Occipital lobe (tissue), 2 donors: ENCODE measurements around the gene TEX28. TPM values are rescaled to one million over a fixed set of nuclear protein-coding genes. Genes with fewer than 3 reads are reported as not detected.
"Not testable (repeated sequence)": the region's sequence is repeated elsewhere in the genome, so short reads cannot be mapped to it uniquely, and the experiment has no call there.

Source experiments
- DNase-seq: peaks from one replicate; lab custom pipeline; 2025; lab: John Stamatoyannopoulos, UW
- total RNA-seq: library from RNA; depleted of rRNA; stranded (reverse); fragments of >200 nt; gene quantifications from one replicate; pipeline ENCODE4 v1.2.3, GENCODE V29; 2014

TEX28 gene
- total RNA-seq = not detected

GRCh38 chrX:154294791-154295574, at the start of gene TEX28:
Gene TEX28, minus strand, starts transcription at chrX:154295124. Its CDS starts 3,007 bp downstream, at chrX:154292117.
- DNase-seq = no peak

GRCh38 chrX:154343620-154344019, 48.7 kb upstream of the TEX28 start:
- DNase-seq = not testable (repeated sequence)

GRCh38 chrX:154343063-154343462, 48.1 kb upstream of the TEX28 start:
- not testable (repeated sequence) for DNase-seq

- DNase-seq = not testable (repeated sequence)
Observed at GRCh38 chrX:154341399-154342298, 46.7 kb upstream of the TEX28 start.

GRCh38 chrX:154334496-154334895, 39.6 kb upstream of the TEX28 start:
- no peak for DNase-seq

GRCh38 chrX:154333837-154334271, 38.9 kb upstream of the TEX28 start:
- DNase-seq = no peak

GRCh38 chrX:154333116-154333515, 38.2 kb upstream of the TEX28 start:
- DNase-seq = no peak

- no peak for DNase-seq
Observed at GRCh38 chrX:154332561-154332960, 37.6 kb upstream of the TEX28 start.

- DNase-seq = no peak
Observed at GRCh38 chrX:154329294-154329693, 34.4 kb upstream of the TEX28 start.

GRCh38 chrX:154328646-154329045, 33.7 kb upstream of the TEX28 start:
- DNase-seq = no peak

- no peak for DNase-seq
Observed at GRCh38 chrX:154327038-154327820, 32.3 kb upstream of the TEX28 start.

GRCh38 chrX:154325541-154325940, 30.6 kb upstream of the TEX28 start:
- no peak for DNase-seq

GRCh38 chrX:154323537-154323936, 28.6 kb upstream of the TEX28 start:
- DNase-seq = no peak

- no peak for DNase-seq
Observed at GRCh38 chrX:154322890-154323289, 28.0 kb upstream of the TEX28 start.

- DNase-seq = no peak
Observed at GRCh38 chrX:154321594-154321993, 26.7 kb upstream of the TEX28 start.

- no peak for DNase-seq
Observed at GRCh38 chrX:154321152-154321551, 26.2 kb upstream of the TEX28 start.

GRCh38 chrX:154320406-154320805, 25.5 kb upstream of the TEX28 start:
- DNase-seq = no peak

GRCh38 chrX:154317391-154317995, 22.6 kb upstream of the TEX28 start:
- DNase-seq = no peak

GRCh38 chrX:154315416-154315815, 20.5 kb upstream of the TEX28 start:
- no peak for DNase-seq

- no peak for DNase-seq
Observed at GRCh38 chrX:154313147-154313546, 18.2 kb upstream of the TEX28 start.

- no peak for DNase-seq
Observed at GRCh38 chrX:154312116-154312515, 17.2 kb upstream of the TEX28 start.
